ENCODE results near the gene KLHDC10.

KLHDC10 gene

GRCh38 chr7:130141884-130142653 is 71.7 kb downstream of the KLHDC10 start:
- Histone ChIP-seq H3K36me3 (ENCODE audit: insufficient read depth) (no peaks in the 10 kb centered on the region), H3K79me2 (ENCODE audit: insufficient read depth, low read depth) (no peaks in the 10 kb centered on the region), H3K4me2 (no peak overlapping the region), H3K9ac (no peak overlapping the region), H3K27me3 (ENCODE audit: insufficient read depth, low read depth) (no peaks in the 10 kb centered on the region), H3K27ac (no peak overlapping the region), H4K20me1 (ENCODE audit: insufficient read depth) (no peaks in the 10 kb centered on the region), H2AFZ (ENCODE audit: low read depth) (no peak overlapping the region), H3K4me1 (ENCODE audit: low read depth, poor library complexity, severe bottlenecking) (no peaks in the 10 kb centered on the region), H3K4me3 (IDR thresholded peaks at IDR 0.05; ENCODE audit: insufficient read depth, low read depth, low read length) (no peak overlapping the region)
- no peak for TF ChIP-seq CTCF (conservative IDR thresholded peaks at IDR 0.05; ENCODE audit: low read depth, low read length)

GRCh38 chr7:130142654-130143333 is 72.5 kb downstream of the KLHDC10 start:
- Histone ChIP-seq H3K4me3 (IDR thresholded peaks at IDR 0.05; ENCODE audit: insufficient read depth, low read depth, low read length) (no peak overlapping the region), H3K4me1 (ENCODE audit: low read depth, poor library complexity, severe bottlenecking) (no peaks in the 10 kb centered on the region), H3K27me3 (ENCODE audit: insufficient read depth, low read depth) (no peaks in the 10 kb centered on the region), H4K20me1 (ENCODE audit: insufficient read depth) (no peaks in the 10 kb centered on the region), H2AFZ (ENCODE audit: low read depth) (no peak overlapping the region), H3K36me3 (ENCODE audit: insufficient read depth) (no peaks in the 10 kb centered on the region), H3K27ac (no peak overlapping the region), H3K4me2 (no peak overlapping the region), H3K9ac (no peak overlapping the region), H3K79me2 (ENCODE audit: insufficient read depth, low read depth) (no peaks in the 10 kb centered on the region)
- TF ChIP-seq CTCF (conservative IDR thresholded peaks at IDR 0.05; ENCODE audit: low read depth, low read length), result no peak

- Histone ChIP-seq H4K20me1 (ENCODE audit: insufficient read depth) (no peaks in the 10 kb centered on the region), H2AFZ (ENCODE audit: low read depth) (no peak overlapping the region), H3K4me2 (no peak overlapping the region), H3K27me3 (ENCODE audit: insufficient read depth, low read depth) (no peaks in the 10 kb centered on the region), H3K79me2 (ENCODE audit: insufficient read depth, low read depth) (no peaks in the 10 kb centered on the region), H3K4me3 (IDR thresholded peaks at IDR 0.05; ENCODE audit: insufficient read depth, low read depth, low read length) (no peak overlapping the region), H3K27ac (no peak overlapping the region), H3K9ac (no peak overlapping the region), H3K36me3 (ENCODE audit: insufficient read depth) (no peaks in the 10 kb centered on the region), H3K4me1 (ENCODE audit: low read depth, poor library complexity, severe bottlenecking) (no peaks in the 10 kb centered on the region)
- no peak for TF ChIP-seq CTCF (conservative IDR thresholded peaks at IDR 0.05; ENCODE audit: low read depth, low read length)
Observed at GRCh38 chr7:130143334-130143732, 73.0 kb downstream of the KLHDC10 start.

GRCh38 chr7:130143986-130144311 is 73.6 kb downstream of the KLHDC10 start:
- Histone ChIP-seq H3K27me3 (ENCODE audit: insufficient read depth, low read depth) (no peaks in the 10 kb centered on the region), H3K4me1 (ENCODE audit: low read depth, poor library complexity, severe bottlenecking) (no peaks in the 10 kb centered on the region), H3K79me2 (ENCODE audit: insufficient read depth, low read depth) (no peaks in the 10 kb centered on the region), H4K20me1 (ENCODE audit: insufficient read depth) (no peaks in the 10 kb centered on the region), H3K4me3 (IDR thresholded peaks at IDR 0.05; ENCODE audit: insufficient read depth, low read depth, low read length) (no peak overlapping the region), H3K4me2 (no peak overlapping the region), H3K9ac (no peak overlapping the region), H3K36me3 (ENCODE audit: insufficient read depth) (no peaks in the 10 kb centered on the region), H2AFZ (ENCODE audit: low read depth) (no peak overlapping the region), H3K27ac (no peak overlapping the region)
- no peak for TF ChIP-seq CTCF (conservative IDR thresholded peaks at IDR 0.05; ENCODE audit: low read depth, low read length)
